Natural killer cell treated with Interleukin-12 subunit alpha and Interleukin-12 subunit beta and Interleukin-15 and Interleukin-18, amount 100 ng/mL, for 72 hours (primary cell): Measurements from ENCODE around the gene ARHGEF4. TPM values are rescaled to one million over a fixed set of nuclear protein-coding genes. Genes with fewer than 3 reads are reported as not detected.

ENCODE experiments used
- ATAC-seq, 2 donors: fragments of 150-1000 bp; cut with Tn5 transposase in 1 of 2; sonication (Bioruptor Pico), chemical (Tn5 transposase) in 1 of 2; 2 replicates each; pipeline ENCODE4 v1.10.0; 2021
- DNase-seq: peaks from one replicate; pipeline ENCODE4 v3.0.0; 2022; ENCODE audit warnings: low spot score
- H3K27ac Mint-ChIP-seq, 2 donors: 1 replicate in 1 of 2; 2 replicates in 1 of 2; pipeline ENCODE4 v1.8.0; 2022; ENCODE audit warnings: mixed read lengths in 2 of 2, mild to moderate bottlenecking in 1 of 2, moderate library complexity in 1 of 2
- H3K27me3 Mint-ChIP-seq, 2 donors: 1 replicate in 1 of 2; 2 replicates in 1 of 2; pipeline ENCODE4 v1.8.0; 2022; ENCODE audit warnings: mixed read lengths in 2 of 2
- H3K36me3 Mint-ChIP-seq: one replicate; pipeline ENCODE4 v1.8.0; 2022; ENCODE audit warnings: mixed read lengths
- H3K4me1 Mint-ChIP-seq, 2 donors: 1 replicate in 1 of 2; 2 replicates in 1 of 2; pipeline ENCODE4 v1.8.0; 2022; ENCODE audit warnings: low read depth in 2 of 2, mixed read lengths in 2 of 2, mild to moderate bottlenecking in 1 of 2
- H3K4me3 Mint-ChIP-seq: one replicate; pipeline ENCODE4 v1.8.0; 2022; ENCODE audit warnings: mixed read lengths
- H3K9me3 Mint-ChIP-seq: 2 replicates; pipeline ENCODE4 v1.8.0; 2022; ENCODE audit warnings: mixed read lengths
- total RNA-seq, 2 donors: library from RNA; stranded (reverse); gene quantifications; one replicate each; pipeline ENCODE4 v1.2.3, GENCODE V29; 2022

The ARHGEF4 gene
- total RNA-seq, 2 donors from 2014 or later, result not detected

- no peak overlapping the region for H3K27ac Mint-ChIP-seq
- DNase-seq (no peak), ATAC-seq (no peak)
- no peak overlapping the region for H3K4me3 Mint-ChIP-seq
- H3K9me3 Mint-ChIP-seq, result no peaks in the 10 kb centered on the region
- H3K36me3 Mint-ChIP-seq, result no peaks in the 10 kb centered on the region
- no peaks in the 10 kb centered on the region for H3K4me1 Mint-ChIP-seq
- H3K27me3 Mint-ChIP-seq, result peaks cover 3 to 7% of the 10 kb centered on the region in 2 donors
Observed at GRCh38 chr2:130921164-130921476, 84.4 kb downstream of the ARHGEF4 start.

- Mint-ChIP-seq H3K27me3 (peaks cover 7 to 14% of the 10 kb centered on the region in 2 donors), H3K27ac (no peak overlapping the region), H3K4me1 (no peaks in the 10 kb centered on the region), H3K36me3 (no peaks in the 10 kb centered on the region), H3K9me3 (no peaks in the 10 kb centered on the region), H3K4me3 (no peak overlapping the region)
- DNase-seq, result no peak
- ATAC-seq, result no peak
Observed at GRCh38 chr2:130922417-130922816, 85.7 kb downstream of the ARHGEF4 start.

- Mint-ChIP-seq H3K9me3 (no peaks in the 10 kb centered on the region), H3K27me3 (peaks cover 21 to 36% of the 10 kb centered on the region in 2 donors), H3K4me1 (no peaks in the 10 kb centered on the region), H3K36me3 (no peaks in the 10 kb centered on the region), H3K27ac (no peak overlapping the region), H3K4me3 (no peak overlapping the region)
- no peak for ATAC-seq
- DNase-seq, result no peak
Observed at GRCh38 chr2:130928385-130928784, 91.7 kb downstream of the ARHGEF4 start.

- no peaks in the 10 kb centered on the region for H3K9me3 Mint-ChIP-seq
- H3K4me3 Mint-ChIP-seq, result no peak overlapping the region
- peaks cover 31 to 47% of the 10 kb centered on the region in 2 donors for H3K27me3 Mint-ChIP-seq
- DNase-seq (no peak), ATAC-seq (peak; percentile 24 to 50)
- no peaks in the 10 kb centered on the region for H3K4me1 Mint-ChIP-seq
- no peaks in the 10 kb centered on the region for H3K36me3 Mint-ChIP-seq
- no peak overlapping the region for H3K27ac Mint-ChIP-seq
Observed at GRCh38 chr2:130930740-130931659, 94.3 kb downstream of the ARHGEF4 start.

- DNase-seq (no peak), ATAC-seq (no peak)
- Mint-ChIP-seq H3K9me3 (no peaks in the 10 kb centered on the region), H3K4me1 (no peaks in the 10 kb centered on the region), H3K27ac (no peak overlapping the region), H3K4me3 (no peak overlapping the region), H3K36me3 (no peaks in the 10 kb centered on the region), H3K27me3 (peaks cover 27 to 32% of the 10 kb centered on the region in 2 donors)
Observed at GRCh38 chr2:130933501-130933900, 96.8 kb downstream of the ARHGEF4 start.

GRCh38 chr2:130936451-130936850 lies 99.7 kb downstream of the ARHGEF4 start:
- Mint-ChIP-seq H3K27me3 (peaks cover 20 to 29% of the 10 kb centered on the region in 2 donors), H3K4me1 (no peaks in the 10 kb centered on the region), H3K9me3 (no peaks in the 10 kb centered on the region), H3K27ac (no peak overlapping the region), H3K36me3 (no peaks in the 10 kb centered on the region), H3K4me3 (no peak overlapping the region)
- no peak for DNase-seq
- no peak for ATAC-seq

- ATAC-seq (no peak), DNase-seq (no peak)
- Mint-ChIP-seq H3K27me3 (peaks cover 7 to 18% of the 10 kb centered on the region in 2 donors), H3K4me3 (no peak overlapping the region), H3K27ac (no peak overlapping the region), H3K9me3 (peaks cover 11% of the 10 kb centered on the region), H3K36me3 (peaks cover 21% of the 10 kb centered on the region), H3K4me1 (peaks cover 6 to 7% of the 10 kb centered on the region in 2 donors)
Observed at GRCh38 chr2:130947967-130948366, 111.3 kb downstream of the ARHGEF4 start.

GRCh38 chr2:130949954-130950353 lies 113.2 kb downstream of the ARHGEF4 start:
- H3K9me3 Mint-ChIP-seq, result peaks cover 7% of the 10 kb centered on the region
- peaks cover 6 to 7% of the 10 kb centered on the region in 2 donors for H3K4me1 Mint-ChIP-seq
- no peak overlapping the region for H3K4me3 Mint-ChIP-seq
- no peak overlapping the region for H3K27ac Mint-ChIP-seq
- peaks cover 12% of the 10 kb centered on the region for H3K36me3 Mint-ChIP-seq
- no peak for ATAC-seq
- DNase-seq, result no peak
- peaks cover 0 to 10% of the 10 kb centered on the region in 2 donors for H3K27me3 Mint-ChIP-seq

GRCh38 chr2:130951018-130951417 lies 114.3 kb downstream of the ARHGEF4 start:
- no peak overlapping the region for H3K27ac Mint-ChIP-seq
- DNase-seq (no peak), ATAC-seq (no peak)
- peaks cover 15% of the 10 kb centered on the region for H3K36me3 Mint-ChIP-seq
- H3K4me3 Mint-ChIP-seq, result no peak overlapping the region
- H3K9me3 Mint-ChIP-seq, result peaks cover 11% of the 10 kb centered on the region
- H3K27me3 Mint-ChIP-seq, result peaks cover 9 to 15% of the 10 kb centered on the region in 2 donors
- peaks cover 6 to 7% of the 10 kb centered on the region in 2 donors for H3K4me1 Mint-ChIP-seq

- DNase-seq (no peak), ATAC-seq (no peak)
- no peak overlapping the region for H3K27ac Mint-ChIP-seq
- H3K27me3 Mint-ChIP-seq, result peaks cover 13 to 16% of the 10 kb centered on the region in 2 donors
- H3K9me3 Mint-ChIP-seq, result peaks cover 11% of the 10 kb centered on the region
- H3K4me3 Mint-ChIP-seq, result no peak overlapping the region
- peaks cover 6 to 7% of the 10 kb centered on the region in 2 donors for H3K4me1 Mint-ChIP-seq
- peaks cover 15% of the 10 kb centered on the region for H3K36me3 Mint-ChIP-seq
Observed at GRCh38 chr2:130954873-130955272, 118.2 kb downstream of the ARHGEF4 start.

GRCh38 chr2:130957915-130958314 lies 121.2 kb downstream of the ARHGEF4 start:
- H3K27me3 Mint-ChIP-seq, result peaks cover 30 to 34% of the 10 kb centered on the region in 2 donors
- H3K4me3 Mint-ChIP-seq, result no peak overlapping the region
- no peak for ATAC-seq
- H3K36me3 Mint-ChIP-seq, result peaks cover 15% of the 10 kb centered on the region
- peaks cover 11% of the 10 kb centered on the region for H3K9me3 Mint-ChIP-seq
- no peaks in the 10 kb centered on the region for H3K4me1 Mint-ChIP-seq
- H3K27ac Mint-ChIP-seq, result no peak overlapping the region
- no peak for DNase-seq

GRCh38 chr2:130963196-130963848 lies 126.6 kb downstream of the ARHGEF4 start:
- peaks cover 46 to 52% of the 10 kb centered on the region in 2 donors for H3K27me3 Mint-ChIP-seq
- DNase-seq (no peak), ATAC-seq (no peak)
- peaks cover 7 to 9% of the 10 kb centered on the region in 2 donors for H3K4me1 Mint-ChIP-seq
- H3K9me3 Mint-ChIP-seq, result no peaks in the 10 kb centered on the region
- H3K36me3 Mint-ChIP-seq, result peaks cover 6% of the 10 kb centered on the region
- H3K27ac Mint-ChIP-seq, result no peak overlapping the region
- H3K4me3 Mint-ChIP-seq, result no peak overlapping the region

GRCh38 chr2:130963849-130964793 lies 127.4 kb downstream of the ARHGEF4 start:
- DNase-seq (no peak), ATAC-seq (no peak)
- Mint-ChIP-seq H3K27me3 (peaks cover 46 to 51% of the 10 kb centered on the region in 2 donors), H3K4me3 (peak overlapping the region; percentile 73), H3K4me1 (peaks cover 7 to 9% of the 10 kb centered on the region in 2 donors), H3K36me3 (peaks cover 6% of the 10 kb centered on the region), H3K9me3 (no peaks in the 10 kb centered on the region), H3K27ac (no peak overlapping the region)
